HG03558 (cell line): ENCODE data around the gene CUEDC1.
"Not testable (repeated sequence)": the region's sequence is repeated elsewhere in the genome, so short reads cannot be mapped to it uniquely, and the experiment has no call there.

Source experiments
- ATAC-seq: cut with Tn5 transposase; IDR thresholded peaks from one replicate; pipeline ENCODE4 v1.9.1; 2021; ENCODE audit warnings: moderate number of reproducible peaks; ENCODE audit not compliant: unreplicated experiment; ENCODE audit errors: extremely low read depth

The CUEDC1 gene

GRCh38 chr17:57986841-57987580 is 31.8 kb upstream of the CUEDC1 start:
- ATAC-seq, result no peak

GRCh38 chr17:57985675-57985974 is 30.4 kb upstream of the CUEDC1 start:
- ATAC-seq, result no peak

- no peak for ATAC-seq
These were observed 29.9 kb upstream of the CUEDC1 start for GRCh38 chr17:57984936-57985674.

GRCh38 chr17:57984261-57984890 is 29.2 kb upstream of the CUEDC1 start:
- ATAC-seq, result no peak

GRCh38 chr17:57983446-57983845 is 28.2 kb upstream of the CUEDC1 start:
- ATAC-seq, result no peak

- ATAC-seq, result no peak
These were observed 27.4 kb upstream of the CUEDC1 start for GRCh38 chr17:57982452-57983170.

GRCh38 chr17:57980522-57980921 is 25.3 kb upstream of the CUEDC1 start:
- no peak for ATAC-seq

- no peak for ATAC-seq
These were observed 23.9 kb upstream of the CUEDC1 start for GRCh38 chr17:57979076-57979475.

- no peak for ATAC-seq
These were observed 21.4 kb upstream of the CUEDC1 start for GRCh38 chr17:57976594-57976993.

GRCh38 chr17:57975044-57975443 is 19.8 kb upstream of the CUEDC1 start:
- no peak for ATAC-seq

GRCh38 chr17:57974053-57974824 is 19.0 kb upstream of the CUEDC1 start:
- ATAC-seq, result not testable (repeated sequence)

- no peak for ATAC-seq
These were observed 16.9 kb upstream of the CUEDC1 start for GRCh38 chr17:57972151-57972550.

- no peak for ATAC-seq
These were observed 16.4 kb upstream of the CUEDC1 start for GRCh38 chr17:57971572-57971971.

- no peak for ATAC-seq
These were observed 15.5 kb upstream of the CUEDC1 start for GRCh38 chr17:57970710-57971109.

- ATAC-seq, result no peak
These were observed 13.2 kb upstream of the CUEDC1 start for GRCh38 chr17:57968456-57968855.

- no peak for ATAC-seq
These were observed 11.7 kb upstream of the CUEDC1 start for GRCh38 chr17:57966875-57967274.

GRCh38 chr17:57966246-57966645 is 11.0 kb upstream of the CUEDC1 start:
- no peak for ATAC-seq

GRCh38 chr17:57965521-57966160 is 10.4 kb upstream of the CUEDC1 start:
- no peak for ATAC-seq

- ATAC-seq, result no peak
These were observed 7.9 kb upstream of the CUEDC1 start for GRCh38 chr17:57963149-57963511.
